ENCODE data around the gene FHL3.

FHL3 gene, protein sequence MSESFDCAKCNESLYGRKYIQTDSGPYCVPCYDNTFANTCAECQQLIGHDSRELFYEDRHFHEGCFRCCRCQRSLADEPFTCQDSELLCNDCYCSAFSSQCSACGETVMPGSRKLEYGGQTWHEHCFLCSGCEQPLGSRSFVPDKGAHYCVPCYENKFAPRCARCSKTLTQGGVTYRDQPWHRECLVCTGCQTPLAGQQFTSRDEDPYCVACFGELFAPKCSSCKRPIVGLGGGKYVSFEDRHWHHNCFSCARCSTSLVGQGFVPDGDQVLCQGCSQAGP

DNA sequence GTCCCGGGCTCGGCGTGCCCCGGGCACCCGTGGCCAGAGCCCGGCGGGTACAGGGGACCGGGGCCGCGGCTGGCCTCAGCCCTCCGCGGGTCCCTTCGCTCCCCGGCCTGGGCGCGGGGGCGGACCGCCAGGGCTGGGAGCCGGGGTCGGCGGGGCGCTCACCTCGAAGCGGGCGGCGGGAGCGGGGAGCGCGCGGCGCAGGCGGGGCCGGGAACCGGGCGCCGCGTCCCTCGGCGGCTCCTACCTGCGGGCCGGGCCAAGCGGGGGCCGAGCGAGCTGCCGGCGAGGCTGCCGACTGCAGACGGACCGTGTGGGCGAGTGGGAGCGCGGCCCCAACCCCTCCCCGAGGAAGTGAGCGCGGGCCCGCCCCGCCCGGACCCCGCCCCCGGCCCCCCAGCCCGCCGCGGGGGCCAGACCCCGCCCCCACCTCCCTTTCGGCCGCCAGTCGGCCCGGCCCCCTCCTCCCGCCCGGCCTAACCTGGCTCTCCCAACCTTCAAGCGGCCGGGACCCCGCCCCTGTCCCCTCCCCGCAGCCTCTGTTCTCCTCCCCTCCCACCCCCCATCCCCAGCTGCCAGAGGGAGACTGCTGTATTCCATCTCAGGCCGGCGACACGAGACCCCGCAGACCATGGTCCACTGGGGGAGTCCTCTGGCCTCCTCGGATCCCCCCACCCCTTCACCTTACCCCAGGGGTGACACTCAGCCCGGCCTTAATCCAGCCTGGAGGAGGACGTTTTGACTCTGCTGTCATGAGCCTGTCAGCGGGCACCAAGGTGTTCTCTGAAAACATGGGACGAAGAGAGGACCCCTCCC lies at the start of gene FHL3:
TSS of gene FHL3 (minus strand) at position 320 of the 813 bp plus-strand sequence. CDS start 6,102 bp downstream, outside the sequence.
- DNase-seq (ENCODE audit: low spot score): peak; percentile 87

DNA sequence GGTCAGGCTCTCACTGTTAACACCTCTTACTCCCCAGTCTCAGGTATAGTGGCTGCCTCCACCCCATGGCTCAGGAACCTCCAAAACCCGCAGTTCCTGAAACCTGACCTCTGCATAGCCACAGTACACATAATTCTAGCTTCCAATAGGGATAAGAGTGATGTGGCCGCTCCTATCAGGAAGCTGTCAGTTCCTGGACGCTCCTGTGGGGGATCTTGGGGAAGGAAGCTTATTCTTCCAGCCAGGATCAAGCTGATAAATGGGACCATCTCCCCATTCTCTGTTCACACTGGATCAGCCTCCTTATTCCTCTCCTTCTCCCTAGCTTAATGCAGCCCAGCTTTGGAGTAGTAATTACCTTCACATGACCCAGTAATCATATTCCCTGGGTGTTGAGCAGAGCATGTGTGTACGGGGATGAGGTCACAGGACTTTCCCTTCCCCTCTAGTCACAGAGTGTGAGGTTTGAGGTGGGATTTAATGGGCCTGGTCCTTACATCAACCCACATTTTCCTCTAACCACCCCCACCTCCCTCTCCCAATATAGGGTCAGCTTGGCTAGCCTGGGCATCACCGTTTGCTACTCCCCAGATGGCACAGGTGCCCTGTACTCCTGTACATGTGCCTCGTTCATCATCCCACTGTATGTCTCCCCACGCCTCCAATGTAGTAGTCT lies 48.2 kb upstream of the FHL3 start:
- DNase-seq (ENCODE audit: low spot score): no peak

DNA sequence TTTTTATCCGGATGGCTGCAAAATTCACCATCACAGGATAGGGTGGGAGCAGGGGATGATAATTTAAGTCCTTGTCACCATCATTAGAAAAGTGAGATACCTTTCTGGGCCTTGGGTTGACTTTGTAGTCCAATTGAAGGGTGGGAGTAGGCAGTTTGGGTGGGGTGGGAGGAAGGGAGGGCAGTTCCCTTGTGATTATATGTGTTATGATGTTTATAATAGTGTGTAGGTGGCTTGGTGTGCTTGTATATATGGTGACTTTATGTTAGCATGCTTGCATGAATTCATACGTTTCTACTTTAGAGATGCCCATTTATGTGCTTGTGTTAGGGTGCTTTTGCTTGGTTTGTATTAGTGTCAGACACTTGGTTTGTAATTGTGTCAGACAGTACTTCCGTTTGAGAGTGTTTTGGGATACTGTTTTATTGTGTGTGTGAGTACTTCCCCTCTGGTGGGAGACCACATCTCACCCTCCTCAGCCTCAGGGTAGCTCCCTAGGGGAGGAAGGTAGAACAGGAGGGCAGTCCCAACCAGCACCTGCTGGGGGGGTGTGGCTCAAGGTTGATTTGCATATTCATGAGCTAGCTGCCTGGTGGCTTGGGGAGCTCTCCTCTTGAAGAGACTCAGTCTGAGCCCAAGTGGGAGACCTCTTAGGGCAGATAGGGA lies 47.6 kb upstream of the FHL3 start:
- DNase-seq (ENCODE audit: low spot score): no peak

DNA sequence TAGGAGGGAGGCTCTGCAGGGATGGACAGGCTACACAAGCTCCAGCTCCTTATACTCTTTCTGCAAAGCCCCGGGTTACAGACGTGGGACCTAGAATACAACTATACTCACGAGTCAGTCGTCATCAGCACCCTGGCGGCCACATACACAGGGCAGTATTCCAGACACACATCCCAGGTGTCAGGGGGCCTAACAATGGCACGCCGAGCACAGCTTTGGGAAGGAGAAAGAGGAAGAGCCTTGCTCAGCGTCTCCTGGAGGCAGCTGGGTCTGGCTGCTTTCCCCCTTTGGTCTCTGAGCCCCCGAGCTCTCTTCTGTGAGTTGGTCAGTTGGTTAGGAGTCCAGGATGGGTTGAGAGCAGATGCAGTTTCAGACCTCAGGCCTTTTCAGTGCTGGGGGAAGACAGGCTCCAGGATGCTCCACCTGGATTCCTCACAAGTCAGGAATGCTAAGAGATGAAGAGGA lies 45.8 kb upstream of the FHL3 start:
- DNase-seq (ENCODE audit: low spot score): no peak

DNA sequence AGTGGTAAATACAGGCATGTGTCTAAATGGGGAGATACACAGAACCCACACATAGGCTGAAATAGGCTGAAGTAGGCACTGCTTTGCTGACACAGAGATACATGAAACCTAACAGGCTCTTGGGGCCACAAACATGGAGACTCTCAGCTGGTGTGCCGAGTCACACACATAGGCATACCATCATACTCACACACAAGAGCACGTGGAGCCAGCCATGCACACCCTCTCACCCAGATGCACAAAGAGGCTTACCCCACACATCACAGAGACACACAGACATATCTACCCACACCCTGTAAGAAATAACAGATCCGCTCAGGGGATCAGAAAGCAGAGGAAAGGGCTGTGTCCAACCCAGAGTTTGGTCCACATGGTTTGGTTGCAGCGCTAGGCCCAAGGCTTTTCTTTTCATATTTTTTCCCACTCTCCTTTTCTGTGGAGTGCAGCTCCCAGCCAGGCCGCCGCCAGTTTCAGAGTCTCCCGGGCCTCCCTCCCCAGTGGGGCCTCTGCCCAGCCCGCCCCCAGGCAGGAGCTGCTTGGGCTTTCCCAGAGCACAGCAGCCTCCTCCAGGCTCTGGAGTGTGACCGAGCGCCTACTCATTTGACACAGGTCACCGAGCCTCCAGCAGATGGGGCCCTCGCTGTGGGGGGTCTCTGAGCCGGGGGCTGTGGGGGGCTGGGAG lies 45.2 kb upstream of the FHL3 start:
- DNase-seq (ENCODE audit: low spot score): no peak

DNA sequence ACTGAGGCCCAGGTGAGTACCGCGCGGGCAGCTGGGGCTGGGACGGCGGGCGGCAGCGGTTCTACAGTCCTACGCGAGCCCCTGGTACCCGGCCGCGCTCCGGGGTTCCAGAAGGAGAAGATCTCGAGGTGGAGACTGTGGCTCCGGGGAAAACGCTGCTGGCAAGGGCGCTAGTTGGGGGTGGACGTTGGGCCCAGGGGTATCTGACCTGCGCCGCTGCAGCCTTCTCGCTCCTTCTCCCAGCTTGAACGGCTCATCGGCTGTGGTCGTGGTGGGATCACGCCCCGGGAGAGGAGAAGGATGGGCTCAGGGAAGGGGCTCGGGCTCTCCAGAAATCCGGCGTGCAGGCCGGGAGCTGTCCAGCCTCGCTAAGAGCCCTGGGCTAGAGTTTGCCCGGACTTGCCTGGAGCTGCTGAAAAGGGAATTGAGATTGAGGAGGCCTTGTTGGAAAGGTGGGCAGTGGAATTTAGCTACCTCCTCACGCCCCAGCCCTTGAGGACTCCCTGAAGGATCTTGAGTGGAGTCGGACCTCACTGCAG lies 42.4 kb upstream of the FHL3 start:
- DNase-seq (ENCODE audit: low spot score): peak; percentile 55

DNA sequence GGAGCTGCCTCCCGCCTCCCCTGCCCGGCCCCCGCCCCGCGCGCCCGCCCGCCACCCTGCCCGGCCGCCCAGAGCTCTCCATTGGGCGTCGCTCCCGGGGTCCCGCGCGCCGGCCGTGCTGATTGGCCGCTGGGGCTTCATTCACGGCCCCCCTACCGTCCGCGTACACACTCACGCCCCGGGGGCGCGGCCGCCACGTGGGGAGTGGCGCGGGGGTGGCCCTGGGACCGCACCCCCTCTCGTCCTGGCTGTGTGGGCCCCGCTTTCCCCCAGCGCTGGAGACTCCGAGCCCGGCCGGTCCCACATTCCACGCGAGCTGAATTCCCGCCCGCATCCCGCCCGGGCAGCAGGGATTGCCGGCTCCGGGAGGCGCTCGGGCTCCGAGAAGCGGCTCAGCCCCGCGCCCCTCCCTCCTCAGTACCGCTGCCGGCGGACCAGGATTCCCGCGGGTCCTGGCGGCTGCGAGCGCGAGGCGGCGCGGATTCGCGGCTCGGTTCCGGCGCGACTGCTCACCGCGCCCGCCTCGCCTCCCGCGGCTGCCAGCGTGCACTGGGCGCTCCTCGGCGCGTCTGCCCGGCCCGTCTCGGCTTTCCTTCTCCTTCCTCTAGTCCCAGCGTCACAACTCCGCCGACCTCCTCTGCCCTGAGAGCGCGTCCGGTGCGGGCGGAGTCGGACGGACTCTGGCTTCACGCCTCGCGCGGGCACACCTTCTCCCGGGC lies 41.7 kb upstream of the FHL3 start:
- peak; percentile 97 for DNase-seq (ENCODE audit: low spot score)

DNA sequence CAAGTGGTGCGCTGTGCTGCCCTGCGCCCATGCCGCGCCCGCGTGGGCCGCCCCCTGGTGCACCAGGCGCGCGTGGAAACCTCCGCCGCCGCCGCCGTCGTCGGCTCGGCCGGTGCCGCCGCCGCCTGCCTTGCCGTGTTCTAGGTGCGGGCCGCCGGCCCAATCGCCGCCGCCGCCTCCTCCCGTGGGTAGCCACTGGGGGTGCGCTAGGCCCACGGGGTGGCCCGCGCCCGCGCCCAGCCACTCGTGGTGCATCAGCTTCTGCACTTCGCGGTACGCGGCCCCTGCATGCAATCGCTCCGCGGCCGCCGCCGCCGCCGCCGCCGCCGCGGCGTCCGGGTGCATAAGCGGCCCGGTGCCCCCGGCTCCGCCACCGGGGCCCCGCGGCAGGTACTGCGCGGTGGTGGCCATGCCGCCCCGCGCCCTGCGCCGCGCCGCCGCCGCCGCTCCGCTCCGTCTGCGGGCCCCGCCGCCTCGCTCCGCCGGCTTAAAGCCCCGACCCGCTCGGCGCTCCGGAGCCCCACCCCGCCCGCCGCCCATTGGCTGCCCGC lies 41.1 kb upstream of the FHL3 start, which contains the start of gene POU3F1:
TSS of gene POU3F1 (minus strand) at position 461 of the 551 bp plus-strand sequence. CDS start at position 411, 50 bp downstream.
- DNase-seq (ENCODE audit: low spot score): no peak

DNA sequence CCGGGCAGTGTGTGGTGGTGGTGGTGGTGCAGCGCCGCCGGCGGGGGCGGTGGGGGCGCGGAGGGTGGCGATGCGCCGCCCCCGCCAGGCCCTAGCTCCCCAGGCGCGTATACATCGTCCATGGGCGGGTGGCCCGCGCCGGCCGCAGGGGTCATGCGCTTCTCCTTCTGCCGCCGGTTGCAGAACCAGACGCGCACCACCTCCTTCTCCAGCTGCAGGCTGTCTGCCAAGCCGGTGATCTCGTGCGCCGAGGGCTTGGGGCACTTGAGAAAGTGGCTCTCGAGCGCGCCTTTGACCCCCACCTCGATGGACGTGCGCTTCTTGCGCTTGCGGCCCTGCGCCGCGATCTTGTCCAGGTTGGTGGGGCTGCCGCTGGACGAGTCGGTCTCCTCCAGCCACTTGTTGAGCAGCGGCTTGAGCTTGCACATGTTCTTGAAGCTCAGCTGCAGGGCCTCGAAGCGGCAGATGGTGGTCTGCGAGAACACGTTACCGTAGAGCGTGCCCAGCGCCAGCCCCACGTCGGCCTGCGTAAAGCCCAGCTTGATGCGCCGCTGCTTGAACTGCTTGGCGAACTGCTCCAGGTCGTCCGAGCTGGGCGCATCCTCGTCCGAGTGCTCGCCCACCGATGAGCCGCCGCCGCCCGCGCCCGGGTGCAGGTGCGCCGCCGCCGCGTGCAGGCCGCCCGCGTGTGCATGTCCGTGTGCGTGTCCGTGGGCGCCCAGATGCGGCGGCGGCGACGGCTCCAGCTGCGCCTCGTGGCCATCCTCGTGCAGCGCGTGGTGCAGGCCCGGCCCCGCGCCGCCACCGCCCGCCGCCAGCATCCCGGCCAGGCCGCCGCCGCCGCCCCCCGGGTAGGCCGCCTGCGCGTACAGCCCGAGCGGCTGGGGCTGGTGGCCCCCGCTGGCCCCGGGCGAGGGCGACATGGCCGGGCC lies 40.4 kb upstream of the FHL3 start:
- DNase-seq (ENCODE audit: low spot score): no peak

DNA sequence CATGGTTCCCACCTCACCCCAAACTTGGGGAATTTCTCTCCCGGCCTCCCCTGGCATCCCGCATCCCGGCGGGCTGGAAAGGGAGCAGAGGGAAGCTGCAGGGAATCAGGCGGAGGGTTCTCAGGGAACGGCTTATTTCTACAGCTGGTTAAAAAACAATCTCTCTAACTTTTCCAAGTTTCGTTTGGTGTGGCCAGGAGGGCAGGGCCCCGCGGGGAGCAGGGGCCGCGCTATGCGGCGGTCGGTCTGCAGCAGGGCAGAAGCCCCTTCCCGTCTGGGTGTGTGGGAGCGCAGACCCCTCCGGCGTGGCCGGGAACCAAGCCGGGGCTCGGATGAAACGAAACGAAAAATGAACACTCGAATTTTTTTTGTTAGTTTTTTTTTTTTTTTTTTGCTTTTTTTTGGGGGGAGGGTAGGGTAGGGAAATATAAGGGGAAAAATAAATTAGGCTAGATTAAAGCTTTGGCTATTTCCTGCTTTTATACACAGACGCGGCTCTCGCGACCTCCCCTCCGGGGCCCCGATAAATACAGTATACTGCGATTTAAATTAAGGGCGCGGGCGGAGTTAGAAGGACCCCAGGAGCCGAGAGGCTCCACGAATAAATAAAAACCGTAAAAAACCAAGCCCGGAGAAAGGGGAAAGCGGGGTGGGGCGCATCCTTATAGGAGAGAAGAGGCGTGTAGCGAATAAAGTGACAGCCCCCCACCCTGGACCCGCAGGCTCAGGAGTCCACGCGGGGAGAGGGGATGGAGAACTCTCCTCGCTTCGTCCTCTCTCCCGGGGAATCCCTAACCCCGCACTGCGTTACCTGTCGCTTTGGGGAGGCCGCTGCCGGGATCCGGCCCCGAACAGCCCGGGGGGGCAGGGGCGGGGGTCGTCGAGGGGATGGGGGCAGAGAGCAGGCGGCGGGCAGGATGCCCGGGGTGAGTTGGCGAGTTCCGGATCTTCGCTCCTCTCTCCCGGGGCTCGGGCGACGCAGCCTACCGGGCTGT lies 39.2 kb upstream of the FHL3 start:
- no peak for DNase-seq (ENCODE audit: low spot score)

DNA sequence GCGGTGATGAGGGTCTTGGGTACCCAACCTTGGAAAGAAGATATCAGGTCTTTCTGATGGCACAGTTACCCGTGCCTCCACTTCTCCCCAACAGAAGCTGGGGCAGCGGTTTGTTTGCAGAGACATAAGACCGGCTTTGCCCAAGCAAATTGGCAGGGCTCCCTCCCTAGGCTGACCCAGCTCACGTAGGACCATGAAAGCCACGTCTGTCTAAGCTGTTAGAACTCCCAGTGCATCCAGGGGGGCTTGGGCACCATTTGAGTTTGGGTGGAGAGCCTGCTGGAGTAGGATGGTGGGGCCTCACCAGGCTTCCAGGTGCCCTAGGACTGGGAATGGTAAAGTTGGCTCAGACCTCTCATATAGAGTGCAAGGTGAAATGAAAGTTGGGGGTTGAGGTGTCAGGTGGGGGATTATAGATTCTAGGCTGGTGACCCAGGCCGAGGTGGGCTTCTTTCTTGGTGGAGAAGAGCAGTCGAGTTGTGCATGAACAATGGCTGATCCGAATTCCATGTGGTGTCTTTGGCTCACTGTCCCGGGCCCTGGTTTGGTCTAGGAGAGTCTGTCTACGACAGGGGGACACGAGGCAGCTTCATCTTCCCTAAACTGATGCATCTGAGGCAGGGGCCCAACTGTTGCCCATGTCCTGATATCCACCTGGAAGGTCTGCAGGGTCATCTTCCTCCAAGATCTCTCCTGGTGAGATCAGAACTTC lies 37.9 kb upstream of the FHL3 start:
- DNase-seq (ENCODE audit: low spot score): no peak

DNA sequence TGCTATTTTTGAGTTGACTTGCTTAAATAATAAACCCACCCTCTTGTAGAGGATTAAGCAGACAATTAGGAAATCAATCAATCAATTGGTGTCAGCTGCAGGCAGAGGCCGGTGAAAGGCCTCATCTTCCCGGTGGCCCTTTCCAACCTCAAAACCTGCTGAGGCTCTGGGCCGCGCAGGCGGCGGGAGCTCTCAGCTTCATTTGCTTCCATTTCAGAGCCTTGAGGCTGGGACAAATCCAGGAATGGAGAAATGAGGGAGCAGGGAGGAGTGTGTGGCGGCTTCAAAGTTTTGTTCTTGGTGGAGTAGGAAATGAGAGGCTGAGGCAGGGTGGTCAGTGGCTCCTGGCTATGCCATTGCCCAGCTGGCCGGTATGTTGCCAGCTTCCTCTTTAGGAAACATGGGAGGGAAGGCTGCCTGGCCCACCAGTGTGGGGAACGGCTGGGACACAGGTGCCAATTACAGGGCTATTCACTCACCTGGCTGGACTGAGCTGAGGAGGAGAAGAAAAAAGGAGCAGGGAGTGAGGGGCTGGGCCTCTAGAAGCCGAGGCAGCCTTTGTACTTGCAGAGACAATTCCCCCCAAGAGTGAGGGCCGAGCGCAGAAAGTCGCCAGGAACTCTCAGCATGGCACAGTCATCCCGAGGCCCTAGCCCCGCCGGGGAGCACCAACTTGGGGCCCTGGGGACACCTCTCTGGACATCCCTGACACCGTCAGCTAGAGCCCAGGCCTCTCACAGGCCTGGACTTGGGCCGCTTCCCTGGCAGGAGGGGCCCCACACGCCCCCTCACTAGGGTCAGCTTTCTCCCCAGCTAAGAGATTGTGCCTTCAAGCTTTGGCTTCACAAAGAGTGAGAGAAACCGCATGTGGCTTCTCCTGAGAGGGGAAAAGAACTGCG lies 36.9 kb upstream of the FHL3 start:
- no peak for DNase-seq (ENCODE audit: low spot score)

DNA sequence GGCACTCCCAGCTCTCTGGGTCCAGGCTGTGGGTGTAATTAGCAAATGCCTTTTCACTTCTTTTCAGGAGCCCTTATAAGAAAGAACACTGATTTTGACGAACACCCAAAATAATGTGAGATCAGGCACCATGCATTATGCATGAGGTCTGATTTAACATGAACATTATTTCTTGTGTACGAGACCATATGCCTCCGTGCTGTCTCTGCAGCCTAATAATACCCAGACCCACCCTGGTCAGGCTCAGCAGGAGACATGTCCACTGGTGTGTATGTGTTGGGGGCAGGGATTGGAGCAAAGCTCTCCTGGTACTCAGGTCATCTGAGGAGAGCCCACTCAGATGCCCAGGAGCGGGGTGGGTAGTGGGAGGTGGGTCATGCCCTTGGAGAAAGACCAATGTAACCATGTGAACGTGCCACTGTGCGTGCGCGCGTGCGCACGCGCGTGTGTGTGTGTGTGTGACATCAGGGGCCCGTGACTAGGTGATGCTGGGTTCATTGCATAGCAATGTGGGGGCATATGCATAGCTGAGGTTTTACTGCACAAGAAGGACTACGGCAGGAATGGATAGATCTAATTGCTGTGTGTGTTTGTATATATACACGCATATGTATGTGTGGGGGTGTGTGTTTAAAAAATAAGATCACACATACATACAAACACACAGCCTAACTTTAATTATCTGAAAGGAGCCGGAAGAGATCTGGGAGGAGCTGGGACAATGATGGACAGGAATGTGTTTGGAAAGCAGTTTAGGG lies 34.2 kb upstream of the FHL3 start:
- no peak for DNase-seq (ENCODE audit: low spot score)

DNA sequence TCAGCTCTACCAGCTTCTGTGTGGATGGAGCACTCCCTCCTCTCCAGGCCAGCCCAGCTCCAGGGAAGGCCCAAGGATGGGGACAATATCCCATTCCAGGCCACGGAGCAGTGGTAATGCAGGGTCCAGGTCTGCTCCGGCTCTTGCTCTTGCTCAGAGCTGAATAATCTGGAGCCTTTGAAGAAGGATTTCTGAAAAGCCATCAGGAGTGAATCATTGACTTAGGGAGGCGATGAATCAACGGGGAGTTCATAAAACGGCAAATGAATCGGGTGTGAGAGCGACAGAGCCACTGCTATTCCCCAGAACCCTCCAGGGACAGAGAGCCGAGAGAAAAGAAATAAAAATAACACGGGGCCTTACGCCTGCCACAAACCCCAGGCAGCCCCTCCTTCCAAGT lies 33.5 kb upstream of the FHL3 start:
- peak; percentile 69 for DNase-seq (ENCODE audit: low spot score)

DNA sequence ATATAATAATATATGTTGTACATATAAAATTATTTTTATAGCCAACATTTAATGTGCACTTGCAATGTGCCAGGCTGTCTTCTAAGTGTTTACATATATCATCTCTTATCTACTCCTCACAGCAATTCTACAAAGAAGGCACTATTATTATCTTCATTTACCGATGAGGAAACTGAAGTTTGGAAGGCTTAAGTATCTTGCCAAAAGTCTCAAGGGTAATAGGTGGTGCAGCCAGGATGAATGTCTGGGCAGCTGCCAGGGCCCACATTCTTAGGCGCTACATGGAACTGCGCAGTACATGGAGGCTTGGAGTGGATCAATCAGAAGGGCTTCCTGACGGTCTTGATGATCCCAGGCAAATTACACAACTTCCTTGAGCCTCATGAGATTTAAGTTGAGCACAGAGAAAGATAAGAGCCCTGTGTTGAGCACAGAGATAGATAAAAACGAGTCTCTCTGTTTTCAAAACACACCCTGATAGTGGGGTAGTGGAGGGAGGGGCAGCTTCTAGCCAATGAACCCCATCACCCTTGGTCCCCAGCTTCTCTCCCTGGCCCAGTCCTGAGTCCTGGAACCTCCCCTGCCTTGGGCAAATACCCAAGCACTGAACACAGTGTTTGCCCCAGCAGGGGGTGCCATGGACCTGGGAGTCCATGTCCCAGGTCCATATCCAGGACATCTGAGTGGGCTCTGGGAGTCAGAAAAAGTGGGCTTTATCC lies 32.1 kb upstream of the FHL3 start:
- no peak for DNase-seq (ENCODE audit: low spot score)

Measured in GM03348 (cell line).